Measurements from ENCODE around the gene SMG7.
"Not testable (repeated sequence)": the region's sequence is repeated elsewhere in the genome, so short reads cannot be mapped to it uniquely, and the experiment has no call there.

Gene SMG7, protein sequence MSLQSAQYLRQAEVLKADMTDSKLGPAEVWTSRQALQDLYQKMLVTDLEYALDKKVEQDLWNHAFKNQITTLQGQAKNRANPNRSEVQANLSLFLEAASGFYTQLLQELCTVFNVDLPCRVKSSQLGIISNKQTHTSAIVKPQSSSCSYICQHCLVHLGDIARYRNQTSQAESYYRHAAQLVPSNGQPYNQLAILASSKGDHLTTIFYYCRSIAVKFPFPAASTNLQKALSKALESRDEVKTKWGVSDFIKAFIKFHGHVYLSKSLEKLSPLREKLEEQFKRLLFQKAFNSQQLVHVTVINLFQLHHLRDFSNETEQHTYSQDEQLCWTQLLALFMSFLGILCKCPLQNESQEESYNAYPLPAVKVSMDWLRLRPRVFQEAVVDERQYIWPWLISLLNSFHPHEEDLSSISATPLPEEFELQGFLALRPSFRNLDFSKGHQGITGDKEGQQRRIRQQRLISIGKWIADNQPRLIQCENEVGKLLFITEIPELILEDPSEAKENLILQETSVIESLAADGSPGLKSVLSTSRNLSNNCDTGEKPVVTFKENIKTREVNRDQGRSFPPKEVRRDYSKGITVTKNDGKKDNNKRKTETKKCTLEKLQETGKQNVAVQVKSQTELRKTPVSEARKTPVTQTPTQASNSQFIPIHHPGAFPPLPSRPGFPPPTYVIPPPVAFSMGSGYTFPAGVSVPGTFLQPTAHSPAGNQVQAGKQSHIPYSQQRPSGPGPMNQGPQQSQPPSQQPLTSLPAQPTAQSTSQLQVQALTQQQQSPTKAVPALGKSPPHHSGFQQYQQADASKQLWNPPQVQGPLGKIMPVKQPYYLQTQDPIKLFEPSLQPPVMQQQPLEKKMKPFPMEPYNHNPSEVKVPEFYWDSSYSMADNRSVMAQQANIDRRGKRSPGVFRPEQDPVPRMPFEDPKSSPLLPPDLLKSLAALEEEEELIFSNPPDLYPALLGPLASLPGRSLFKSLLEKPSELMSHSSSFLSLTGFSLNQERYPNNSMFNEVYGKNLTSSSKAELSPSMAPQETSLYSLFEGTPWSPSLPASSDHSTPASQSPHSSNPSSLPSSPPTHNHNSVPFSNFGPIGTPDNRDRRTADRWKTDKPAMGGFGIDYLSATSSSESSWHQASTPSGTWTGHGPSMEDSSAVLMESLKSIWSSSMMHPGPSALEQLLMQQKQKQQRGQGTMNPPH

DNA sequence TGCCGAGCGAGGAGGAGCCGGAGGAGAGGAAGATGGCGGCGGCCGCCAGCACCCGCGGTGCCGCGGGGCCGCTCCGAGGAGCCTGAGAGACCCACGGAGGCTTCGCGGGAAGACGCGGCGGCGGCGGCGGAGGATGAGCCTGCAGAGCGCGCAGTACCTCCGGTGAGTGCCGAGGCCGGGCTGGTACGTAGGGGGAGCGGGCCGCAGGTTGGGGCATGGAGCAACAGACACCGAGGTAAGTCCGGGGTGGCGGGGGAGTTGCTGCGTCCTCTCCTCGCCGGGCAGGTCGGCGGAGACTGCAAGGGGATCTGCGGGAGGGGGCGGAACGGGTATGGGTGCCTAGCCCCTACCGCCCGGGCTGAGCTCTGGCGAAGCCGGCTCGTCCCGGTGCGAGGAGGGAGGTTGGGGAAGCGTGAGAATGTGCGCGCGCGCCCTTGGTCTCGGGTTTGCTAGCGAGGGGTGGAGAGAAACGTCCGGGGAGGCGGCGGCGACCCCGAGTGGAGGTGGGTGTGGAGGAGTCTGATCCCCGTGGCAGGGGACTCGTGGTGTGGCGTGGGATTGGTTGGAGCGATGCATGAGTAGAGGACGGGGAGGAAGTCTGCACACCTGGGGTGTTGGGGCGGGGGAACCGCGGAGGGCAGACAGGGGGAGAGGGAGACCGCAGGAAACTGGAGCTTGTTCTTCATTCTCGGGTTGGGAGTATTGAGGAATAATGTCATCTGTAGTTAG lies at the start of gene SMG7:
Gene SMG7, plus strand, starts transcription at position 12 of the 729 bp plus-strand sequence. Its CDS starts 122 bp downstream, at position 134.
- DNase-seq = peak in 1 of 2 experiments; percentile 34

DNA sequence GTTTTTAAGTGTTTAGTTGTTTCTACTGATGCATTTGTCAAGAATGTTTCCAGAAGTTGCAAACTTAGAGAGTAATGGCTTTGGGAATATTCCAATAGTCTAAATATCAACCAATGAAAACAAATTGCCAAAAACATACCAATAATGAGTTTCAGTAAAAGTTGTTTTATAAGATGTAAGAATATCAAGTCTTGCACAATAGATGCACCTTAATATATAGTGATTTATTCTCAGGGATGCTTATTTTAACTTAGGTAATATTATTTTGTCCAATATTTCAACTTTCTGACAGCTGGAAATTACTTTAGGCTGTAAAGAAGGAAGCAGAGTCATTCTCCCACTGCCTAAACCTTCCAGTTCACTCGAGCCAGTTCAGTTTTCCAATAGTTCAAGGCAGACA lies 48.8 kb upstream of the SMG7 start:
- no peak for DNase-seq

DNA sequence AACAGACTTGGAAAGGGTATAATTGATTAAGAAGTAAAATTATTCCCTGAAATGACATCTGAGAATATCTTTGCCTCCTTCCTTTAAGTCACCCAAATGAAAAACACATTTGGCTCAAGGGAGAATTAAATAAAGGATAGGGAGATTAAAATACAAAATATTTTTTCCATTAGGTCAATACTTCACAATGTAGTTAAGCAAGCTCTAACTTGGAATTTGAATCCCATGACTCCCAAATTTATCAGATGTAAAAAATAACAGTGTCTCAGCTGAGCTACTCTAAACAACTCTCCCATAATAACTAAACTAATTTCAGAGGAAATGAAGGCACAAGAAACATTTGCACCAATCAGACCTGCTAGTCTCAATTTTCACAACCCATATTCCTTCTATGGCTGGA lies 47.6 kb upstream of the SMG7 start:
- no peak for DNase-seq

DNA sequence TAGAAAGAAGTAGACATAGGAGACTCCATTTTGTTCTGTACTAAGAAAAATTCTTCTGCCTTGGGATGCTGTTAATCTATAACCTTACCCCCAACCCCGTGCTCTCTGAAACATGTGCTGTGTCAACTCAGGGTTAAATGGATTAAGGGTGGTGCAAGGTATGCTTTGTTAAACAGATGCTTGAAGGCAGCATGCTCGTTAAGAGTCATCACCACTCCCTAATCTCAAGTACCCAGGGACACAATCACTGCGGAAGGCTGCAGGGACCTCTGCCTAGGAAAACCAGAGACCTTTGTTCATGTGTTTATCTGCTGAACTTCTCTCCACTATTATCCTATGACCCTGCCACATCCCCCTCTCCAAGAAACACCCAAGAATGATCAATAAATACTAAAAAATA lies 44.7 kb upstream of the SMG7 start:
- DNase-seq = not testable (repeated sequence)

DNA sequence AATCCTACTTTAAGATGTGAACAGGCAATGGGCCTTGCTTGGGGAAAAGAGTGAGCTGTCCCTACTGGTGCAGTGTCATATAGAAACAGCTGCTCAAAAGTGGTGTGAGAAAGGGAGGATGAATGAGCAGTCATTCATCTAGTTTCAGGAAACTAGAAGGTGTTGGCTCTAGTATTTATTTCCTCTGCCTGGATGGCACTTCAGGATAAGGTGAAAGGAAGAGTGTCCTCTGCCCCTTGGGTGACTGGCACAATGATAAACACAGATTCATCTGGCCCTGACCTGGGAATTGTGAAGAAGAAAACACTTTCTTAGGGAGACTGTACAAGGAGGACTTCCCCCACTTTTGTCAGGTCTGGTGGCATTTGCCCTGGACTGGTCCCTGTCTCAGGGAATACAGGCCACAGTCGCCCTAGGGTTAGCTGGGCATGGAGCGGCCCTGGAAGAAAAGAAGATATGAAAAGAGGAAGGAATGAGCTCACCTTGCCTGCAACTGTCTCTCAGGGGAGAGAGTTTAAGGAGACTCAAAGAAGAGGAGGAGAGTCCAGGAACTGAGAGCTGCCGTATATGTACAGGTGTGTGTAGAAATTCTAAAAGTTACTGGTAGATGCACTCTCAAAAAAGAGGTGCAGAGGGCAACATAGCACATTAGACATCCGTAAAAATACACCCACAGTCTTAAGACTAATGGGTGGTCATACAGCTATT lies 40.3 kb upstream of the SMG7 start:
- DNase-seq = no peak

DNA sequence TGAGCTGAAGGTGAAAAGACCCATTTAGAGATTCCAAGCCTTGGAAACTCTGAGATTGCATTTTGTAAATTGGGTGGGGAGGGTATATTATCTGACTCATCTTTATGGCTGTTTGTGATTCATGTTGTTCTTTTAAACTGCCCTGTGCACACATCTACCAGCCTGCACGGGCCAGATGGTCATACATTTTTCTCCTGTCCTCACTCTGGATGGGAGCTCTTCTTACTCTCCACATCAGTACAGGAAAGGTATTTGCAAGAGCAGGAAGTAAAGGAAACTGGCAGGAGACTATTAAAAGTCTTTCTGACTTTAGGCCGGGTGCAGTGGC lies 39.8 kb upstream of the SMG7 start:
- DNase-seq = no peak

DNA sequence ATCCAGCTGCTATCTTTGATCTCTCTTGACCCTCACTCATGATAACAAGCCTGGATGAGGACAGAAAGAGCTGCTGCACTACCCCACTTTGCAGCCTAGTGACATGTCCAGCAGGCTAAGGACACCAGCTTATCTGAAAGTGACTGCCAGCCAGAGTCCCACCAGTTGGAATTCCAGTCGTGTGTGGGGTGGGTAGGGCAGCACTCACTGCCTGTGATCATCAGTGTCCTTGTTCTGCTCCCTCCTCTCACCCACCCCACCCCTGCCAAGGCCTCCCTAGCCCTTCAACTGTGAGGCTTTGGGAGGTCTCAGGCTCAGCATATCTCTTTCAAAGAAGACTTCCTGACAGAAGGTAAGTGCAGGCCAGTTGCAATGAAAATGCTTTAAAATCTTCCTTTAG lies 38.6 kb upstream of the SMG7 start:
- no peak for DNase-seq

DNA sequence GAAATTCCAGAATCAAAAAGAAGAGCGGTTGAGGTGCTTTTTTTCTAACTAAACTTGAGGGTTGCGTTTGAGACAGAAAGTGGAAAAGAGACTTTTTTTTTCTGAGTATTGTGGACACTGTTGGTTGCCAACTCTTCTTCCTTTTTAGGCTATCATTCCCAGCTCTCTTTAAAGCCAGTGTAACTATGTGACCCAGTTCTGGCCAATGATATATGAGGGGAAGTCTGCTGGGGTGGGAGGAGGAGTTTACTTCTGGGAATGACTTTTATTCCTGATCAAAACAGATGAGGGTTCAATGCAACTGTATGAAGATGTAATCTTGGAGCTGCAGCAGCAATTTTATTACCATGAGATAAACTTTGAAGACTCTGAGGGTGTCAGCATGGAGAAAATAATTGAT lies 36.8 kb upstream of the SMG7 start:
- no peak for DNase-seq

DNA sequence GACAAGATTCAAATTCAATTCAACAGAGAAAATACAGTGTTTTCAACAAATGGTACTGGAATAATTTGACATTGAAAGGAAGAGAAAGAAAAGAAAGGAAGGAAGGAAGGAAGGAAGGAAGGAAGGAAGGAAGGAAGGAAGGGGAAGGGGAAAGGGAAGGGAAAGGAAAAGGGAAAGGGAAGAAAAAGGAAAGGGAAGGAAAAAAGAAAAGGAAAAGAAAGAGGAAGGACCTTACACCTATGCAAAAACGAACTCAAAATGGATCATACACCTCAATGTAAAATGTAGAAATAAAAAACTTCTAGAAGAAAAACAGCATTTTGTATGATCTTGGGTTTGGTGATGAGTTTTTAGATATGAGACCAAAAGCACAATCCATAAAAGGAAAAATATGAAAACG lies 34.2 kb upstream of the SMG7 start:
- no peak for DNase-seq

DNA sequence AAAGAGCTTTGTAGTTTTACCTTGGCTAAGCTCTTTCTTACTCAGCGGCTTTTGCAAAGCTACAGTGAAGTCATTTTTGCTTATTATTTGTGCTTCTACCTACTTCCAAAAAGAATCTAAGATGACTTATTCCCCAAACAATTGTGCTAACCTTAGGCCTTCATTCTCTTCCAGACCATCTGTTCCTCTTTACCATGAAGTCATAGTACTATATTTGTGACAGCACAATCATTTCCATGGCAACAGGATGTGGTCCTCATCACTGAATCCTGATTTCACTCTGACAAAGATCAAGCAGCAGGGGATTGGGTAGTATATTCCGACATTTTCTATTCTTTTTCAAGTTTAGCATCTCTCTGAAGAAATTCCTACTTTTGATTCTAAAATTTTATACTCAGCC lies 29.3 kb upstream of the SMG7 start:
- DNase-seq = no peak

DNA sequence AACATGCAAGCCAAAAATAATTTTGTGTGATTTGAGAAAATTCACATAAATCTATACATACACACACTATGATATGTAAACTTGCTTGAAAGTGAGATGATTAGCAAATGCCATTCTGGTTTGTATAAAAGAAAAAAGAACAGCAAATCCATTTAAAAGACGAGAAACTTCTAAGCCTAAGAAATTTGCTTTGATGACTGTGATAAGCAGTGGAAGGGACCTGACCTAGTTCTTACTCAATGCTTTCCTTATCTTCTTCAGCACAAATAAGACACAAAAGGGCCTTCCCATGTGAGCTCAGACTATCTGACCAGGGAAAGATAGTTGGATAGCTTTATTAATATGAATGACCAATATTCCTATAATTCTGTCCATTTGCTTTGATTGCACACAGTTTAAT lies 28.8 kb upstream of the SMG7 start:
- no peak for DNase-seq

DNA sequence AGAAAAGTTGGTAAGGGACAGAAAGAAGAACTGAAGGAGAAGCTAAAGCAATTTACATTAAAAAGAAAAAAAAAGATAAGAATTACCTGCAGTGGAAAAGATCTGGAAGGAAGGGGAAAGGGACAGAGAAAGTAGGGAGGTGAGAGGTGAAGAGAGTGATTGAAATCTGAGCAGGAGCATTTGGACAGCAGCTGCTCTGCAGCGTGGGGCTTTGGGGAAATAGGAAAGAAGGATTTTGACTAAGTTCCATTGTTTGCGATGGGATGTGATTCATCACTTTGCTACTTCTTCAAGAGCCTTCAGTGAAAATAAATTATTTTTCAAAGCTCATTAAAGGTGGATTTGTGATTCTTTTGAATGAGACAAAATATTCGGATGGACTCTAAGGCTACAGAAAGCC lies 28.1 kb upstream of the SMG7 start:
- DNase-seq = no peak

DNA sequence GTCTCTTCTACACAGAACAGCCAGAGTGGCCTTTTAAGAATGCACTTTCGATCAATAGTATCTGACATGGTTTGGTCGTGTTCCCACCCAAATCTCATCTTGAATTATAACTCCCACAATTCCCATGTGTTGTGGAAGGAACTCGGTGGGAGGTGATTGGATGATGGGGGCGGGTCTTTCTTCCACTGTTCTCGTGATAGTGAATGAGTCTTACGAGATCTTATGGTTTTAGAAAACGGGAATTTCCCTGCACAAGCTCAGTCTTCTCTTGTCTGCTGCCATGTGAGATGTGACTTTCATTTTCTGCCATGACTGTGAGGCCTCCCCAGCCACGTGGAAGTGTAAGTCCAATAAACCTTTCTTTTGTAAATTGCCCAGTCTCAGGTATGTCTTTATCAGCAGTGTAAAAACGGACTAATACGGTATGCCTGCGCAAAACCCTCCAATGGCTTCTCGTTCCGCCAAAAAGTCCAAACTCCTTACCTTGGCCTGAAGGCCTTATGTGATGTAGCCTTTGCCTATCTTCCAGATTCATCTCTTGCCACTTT lies 23.0 kb upstream of the SMG7 start:
- DNase-seq = no peak

DNA sequence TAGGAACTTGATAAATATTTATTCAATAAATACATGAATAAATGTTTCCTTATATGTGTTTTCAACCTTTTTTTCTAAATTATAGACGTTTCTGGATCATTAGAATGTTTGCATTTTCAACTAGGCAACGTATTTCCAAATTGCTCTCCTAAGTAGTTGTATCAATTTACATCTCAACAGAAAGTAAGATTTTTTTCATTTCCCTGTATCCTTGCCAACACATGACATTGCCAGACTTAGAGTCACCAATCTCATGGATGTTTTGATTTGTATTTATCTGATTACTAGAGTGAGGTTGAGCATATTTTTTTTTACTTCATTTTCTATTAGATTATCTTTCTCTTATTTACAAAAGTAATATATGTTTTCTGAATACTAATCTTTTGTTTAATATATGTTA lies 22.2 kb upstream of the SMG7 start:
- no peak for DNase-seq

DNA sequence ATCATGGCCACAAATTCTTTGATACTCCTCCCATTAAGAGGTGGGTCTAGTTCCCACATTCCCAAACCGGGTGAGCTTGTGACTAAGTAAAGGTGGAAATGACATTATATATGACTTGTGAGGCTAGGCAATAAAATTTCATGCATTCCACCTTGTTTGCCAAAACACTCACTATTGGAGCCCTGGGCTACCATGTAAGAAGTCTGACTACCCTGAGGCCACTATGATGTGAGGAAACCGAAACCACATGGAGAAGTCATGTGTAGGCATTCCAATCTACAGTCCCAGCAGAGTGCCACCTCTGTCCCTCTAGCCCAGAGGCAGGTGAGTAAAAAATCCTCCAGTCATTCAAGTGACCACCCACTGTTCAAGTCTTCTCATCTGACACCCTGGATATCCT lies 17.9 kb upstream of the SMG7 start:
- no peak for DNase-seq

DNA sequence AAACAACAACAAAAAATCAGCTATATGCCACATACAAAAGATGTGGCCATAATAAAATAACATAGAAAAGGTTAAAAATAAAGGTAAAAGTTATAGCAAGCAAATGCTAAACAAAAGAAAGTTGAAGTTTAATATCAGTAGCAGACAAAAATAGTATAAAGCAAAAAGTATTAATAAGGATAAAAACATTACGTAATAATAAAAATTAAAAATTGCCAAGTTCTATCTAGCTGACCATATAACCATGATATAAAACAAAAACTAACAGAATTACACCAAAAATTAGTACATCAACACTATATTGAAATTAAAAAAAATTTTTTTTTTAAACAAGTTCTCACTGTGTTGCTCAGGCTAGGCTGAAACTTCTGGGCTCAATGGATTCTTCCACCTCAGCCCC lies 15.5 kb upstream of the SMG7 start:
- DNase-seq = no peak

DNA sequence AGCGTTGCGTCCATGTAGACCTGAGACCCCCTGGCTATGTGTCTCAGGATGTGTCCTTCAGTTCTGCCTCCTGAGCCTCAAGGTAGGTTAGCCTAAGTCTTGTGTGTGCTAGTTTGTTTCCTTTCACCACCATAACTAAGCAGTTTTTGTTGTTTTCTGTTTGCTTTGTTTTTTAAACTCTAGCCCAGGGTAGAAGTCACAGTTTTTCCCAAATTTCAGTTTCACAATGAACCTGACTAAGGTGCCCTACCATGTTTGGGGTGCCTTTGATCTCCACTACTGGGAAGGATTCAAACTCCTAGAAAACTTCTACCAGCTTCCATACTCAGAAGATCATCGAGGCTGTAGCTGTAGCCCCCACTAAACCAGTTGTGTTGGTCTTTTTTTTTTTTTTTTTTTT lies 14.8 kb upstream of the SMG7 start:
- no peak for DNase-seq

DNA sequence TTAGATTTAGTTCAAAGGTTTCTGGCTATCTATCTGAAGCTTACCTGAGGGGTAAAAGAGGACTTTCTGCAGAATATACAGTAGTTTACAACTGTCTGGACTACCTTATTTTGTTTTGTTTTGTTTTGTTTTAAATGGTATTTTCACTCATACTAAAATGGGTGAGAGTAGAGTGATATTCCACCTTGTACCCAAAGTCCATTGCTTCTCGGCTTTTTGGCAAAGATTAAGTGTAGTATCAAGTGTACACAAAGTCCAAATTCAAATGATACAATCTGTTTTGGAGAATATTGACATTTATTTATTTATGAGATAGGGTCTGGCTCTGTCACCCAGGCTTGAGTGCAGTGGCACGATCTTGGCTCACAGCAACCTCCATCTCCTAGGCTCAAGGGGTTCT lies 11.7 kb upstream of the SMG7 start:
- DNase-seq = no peak

DNA sequence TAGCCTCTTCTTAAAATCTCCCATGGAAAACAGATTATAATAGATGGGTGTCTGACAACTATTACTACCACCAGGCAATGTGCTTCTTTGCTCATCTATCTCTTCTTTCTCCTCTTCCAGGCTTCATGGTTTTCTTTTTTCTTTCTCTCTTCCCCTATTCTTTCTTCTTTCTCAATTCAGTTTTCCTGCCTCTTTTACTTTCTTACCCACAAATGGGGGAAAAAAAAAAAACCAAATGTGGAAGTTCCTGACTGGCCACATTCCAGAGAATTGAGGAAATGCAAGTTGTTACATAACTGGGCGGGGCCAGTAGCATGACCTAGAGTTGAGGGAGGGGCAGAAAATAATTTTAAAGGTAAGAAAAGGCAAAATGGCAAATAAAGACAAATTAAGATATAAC lies 10.9 kb upstream of the SMG7 start:
- DNase-seq = peak; percentile 39 to 75

DNA sequence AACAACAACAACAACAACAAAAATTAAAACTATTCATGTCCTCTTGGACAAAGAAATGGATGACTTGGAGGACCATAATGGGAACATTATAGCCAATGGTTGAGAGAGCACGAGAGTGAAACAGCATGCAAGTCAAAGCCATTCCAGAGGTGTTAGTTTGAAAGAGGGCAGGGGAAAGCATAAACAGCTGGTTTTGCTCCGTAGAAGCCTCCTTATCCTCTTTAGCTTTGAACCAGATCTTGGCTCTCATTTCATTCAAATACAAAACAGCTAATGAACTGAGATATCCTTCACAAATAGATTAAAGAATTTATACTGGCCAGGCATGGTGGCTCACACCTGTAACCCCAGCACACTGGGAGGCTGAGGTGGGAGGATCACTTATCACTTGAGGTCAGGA lies 8.7 kb upstream of the SMG7 start:
- DNase-seq = no peak

DNA sequence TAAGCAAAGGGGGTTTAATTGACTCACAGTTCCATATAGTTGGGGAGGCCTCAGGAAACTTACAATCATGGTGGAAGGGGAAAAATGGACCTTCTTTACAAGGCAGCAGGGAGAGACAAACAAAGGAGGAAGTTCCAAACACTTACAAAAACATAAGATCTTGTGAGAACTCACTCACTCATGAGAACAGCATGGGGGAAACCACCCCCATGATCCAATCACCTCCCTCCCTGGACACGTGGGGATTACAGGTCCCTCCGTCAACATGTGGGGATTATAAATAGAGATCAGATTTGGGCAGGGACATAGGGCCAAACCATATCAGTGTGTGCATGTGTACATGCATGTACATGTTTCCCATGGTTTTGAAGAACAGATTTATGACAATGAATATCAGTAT lies 5.5 kb upstream of the SMG7 start:
- DNase-seq = no peak

DNA sequence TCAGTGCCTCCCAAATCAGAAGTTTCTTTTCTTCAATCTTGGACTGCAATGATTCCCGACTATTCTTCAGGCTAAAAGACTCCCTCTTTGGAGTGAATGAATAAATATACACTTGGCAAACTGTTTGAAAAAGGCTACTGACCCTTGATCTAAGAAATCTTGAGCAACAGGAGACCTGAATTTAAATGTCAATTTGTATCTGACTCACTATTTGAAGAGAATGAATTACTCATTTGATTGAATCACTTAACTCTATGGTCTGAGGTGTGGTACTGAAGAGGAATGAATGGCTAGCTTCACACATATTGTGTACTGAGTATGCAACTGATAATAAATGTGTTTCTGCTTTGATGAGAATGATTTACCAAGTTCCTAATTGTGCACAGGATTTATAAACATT lies 4.6 kb upstream of the SMG7 start:
- no peak for DNase-seq
